Lung (tissue), 12 donors: Measurements from ENCODE around the gene PRKG1. TPM values are rescaled to one million over a fixed set of nuclear protein-coding genes. Genes with fewer than 3 reads are reported as not detected.
A peak's percentile ranks its signal among the peaks of the same experiment; 100 is the strongest.

ENCODE experiments used
- ATAC-seq: fragments of 200-7000 bp; cut with Tn5 transposase; one replicate; pipeline ENCODE4 v1.9.1; 2020; ENCODE audit warnings: moderate number of reproducible peaks; ENCODE audit not compliant: insufficient read depth, low FRiP score
- DNase-seq, 3 donors: peaks; one replicate each; pipeline ENCODE4 v3.0.0-alpha.2; 2013 to 2017
- H3K27ac ChIP-seq, 2 donors: one replicate each; pipeline ENCODE4 v1.5.1; 2013; ENCODE audit warnings: mild to moderate bottlenecking in 2 of 2, moderate library complexity in 2 of 2, control low read depth in 1 of 2, inconsistent platforms in 1 of 2, low read depth in 1 of 2, low read length in 1 of 2
- H3K27me3 ChIP-seq, 3 donors: one replicate each; pipeline ENCODE4 v1.5.1; 2013; ENCODE audit warnings: low read length in 2 of 3; ENCODE audit not compliant: control insufficient read depth in 3 of 3, insufficient read depth in 3 of 3
- H3K36me3 ChIP-seq, 4 donors: one replicate each; pipeline ENCODE4 v1.5.1; 2013; ENCODE audit warnings: low read length in 4 of 4, mild to moderate bottlenecking in 1 of 4, moderate library complexity in 1 of 4; ENCODE audit not compliant: control insufficient read depth in 4 of 4, insufficient read depth in 4 of 4
- H3K4me1 ChIP-seq, 5 donors: one replicate each; pipeline ENCODE4 v1.5.1; 2013; ENCODE audit warnings: low read length in 5 of 5, mild to moderate bottlenecking in 2 of 5, moderate library complexity in 1 of 5; ENCODE audit not compliant: control insufficient read depth in 5 of 5, insufficient read depth in 5 of 5
- H3K4me3 ChIP-seq: one replicate; pipeline ENCODE4 v1.5.1; 2013; ENCODE audit warnings: mild to moderate bottlenecking, control low read depth, moderate library complexity
- H3K9ac ChIP-seq, 2 donors: one replicate each; pipeline ENCODE4 v1.5.1; 2013; ENCODE audit warnings: low read length in 2 of 2, control low read depth in 1 of 2; ENCODE audit not compliant: insufficient read depth in 1 of 2
- H3K9me3 ChIP-seq, 4 donors: one replicate each; pipeline ENCODE4 v1.5.1; 2013; ENCODE audit warnings: low read length in 3 of 4, mild to moderate bottlenecking in 1 of 4, moderate library complexity in 1 of 4; ENCODE audit not compliant: control insufficient read depth in 4 of 4, insufficient read depth in 3 of 4
- CTCF ChIP-seq: IDR thresholded peaks from 2 replicates; pipeline ENCODE4 v1.5.1; 2012; ENCODE audit warnings: mild to moderate bottlenecking; ENCODE audit errors: control extremely low read depth, extremely low read depth
- WGBS, 2 donors: extraction: QIAGEN DNeasy Blood & Tissue Kit; methylation state at CpG; one replicate each; pipeline ENCODE4 v1.1.7; 2013; 5-methylcytosine and 5-hydroxymethylcytosine counted together
- polyA plus RNA-seq, 2 donors: library from polyadenylated mRNA; stranded (reverse); fragments of 200-250 nt; gene quantifications; one replicate each; pipeline ENCODE4 v1.2.1, GENCODE V29; 2013
- total RNA-seq, 2 donors: library from RNA; depleted of rRNA in 1 of 2; stranded (reverse); fragments of >200 nt in 1 of 2; gene quantifications; one replicate each; pipeline ENCODE4 v1.2.1, GENCODE V29; 2014 to 2021
- donor health status: control.
- donor health status: control.
- donor health status: Bipolar disorder and iron deficiency.
- donor health status: healthy.
- donor health status: DM: yes; HTN: yes; CAD: no.

PRKG1 gene
- total and polyA plus RNA-seq, 4 donors = 2.1 to 50.8 (median 15.1) TPM

DNA sequence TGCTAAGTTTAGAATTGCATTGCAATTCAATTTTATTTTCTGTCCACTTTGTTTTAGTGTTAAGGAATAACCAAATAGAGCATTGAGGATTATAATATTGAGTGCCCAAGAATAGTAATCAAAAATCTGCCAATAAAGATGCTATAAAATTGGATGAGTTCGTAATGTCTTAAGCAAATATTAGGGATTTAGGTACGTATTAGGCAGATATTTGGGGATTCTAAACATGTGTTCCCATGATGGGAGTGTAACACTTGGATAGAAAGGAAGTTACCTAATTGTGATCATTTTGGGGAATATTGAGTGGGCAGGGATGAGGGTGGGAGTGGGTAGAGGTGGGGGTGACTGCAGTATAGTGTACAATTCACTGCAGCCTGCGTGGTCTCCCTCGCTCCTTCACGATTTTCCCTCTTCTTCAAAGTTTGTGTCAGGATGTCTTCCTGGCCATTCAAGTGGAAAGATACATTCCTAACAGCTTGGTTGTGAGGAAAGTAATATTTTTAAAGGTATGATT is 1.3 kb upstream of the PRKG1 start:
- DNase-seq (no peak), ATAC-seq (no peak)
- Histone ChIP-seq H3K9me3 (no peaks in the 10 kb centered on the region), H3K27ac (no peak overlapping the region), H3K4me1 (peaks cover 0 to 20% (median 6%) of the 10 kb centered on the region in 5 donors), H3K4me3 (no peak overlapping the region), H3K27me3 (no peaks in the 10 kb centered on the region), H3K36me3 (no peaks in the 10 kb centered on the region), H3K9ac (peak overlapping the region in 1 of 2 donors; percentile 87)
- TF ChIP-seq CTCF = no peak
- 88 to 92% methylated on average over 5 of the region's 5 CpGs for WGBS, 2 donors

DNA sequence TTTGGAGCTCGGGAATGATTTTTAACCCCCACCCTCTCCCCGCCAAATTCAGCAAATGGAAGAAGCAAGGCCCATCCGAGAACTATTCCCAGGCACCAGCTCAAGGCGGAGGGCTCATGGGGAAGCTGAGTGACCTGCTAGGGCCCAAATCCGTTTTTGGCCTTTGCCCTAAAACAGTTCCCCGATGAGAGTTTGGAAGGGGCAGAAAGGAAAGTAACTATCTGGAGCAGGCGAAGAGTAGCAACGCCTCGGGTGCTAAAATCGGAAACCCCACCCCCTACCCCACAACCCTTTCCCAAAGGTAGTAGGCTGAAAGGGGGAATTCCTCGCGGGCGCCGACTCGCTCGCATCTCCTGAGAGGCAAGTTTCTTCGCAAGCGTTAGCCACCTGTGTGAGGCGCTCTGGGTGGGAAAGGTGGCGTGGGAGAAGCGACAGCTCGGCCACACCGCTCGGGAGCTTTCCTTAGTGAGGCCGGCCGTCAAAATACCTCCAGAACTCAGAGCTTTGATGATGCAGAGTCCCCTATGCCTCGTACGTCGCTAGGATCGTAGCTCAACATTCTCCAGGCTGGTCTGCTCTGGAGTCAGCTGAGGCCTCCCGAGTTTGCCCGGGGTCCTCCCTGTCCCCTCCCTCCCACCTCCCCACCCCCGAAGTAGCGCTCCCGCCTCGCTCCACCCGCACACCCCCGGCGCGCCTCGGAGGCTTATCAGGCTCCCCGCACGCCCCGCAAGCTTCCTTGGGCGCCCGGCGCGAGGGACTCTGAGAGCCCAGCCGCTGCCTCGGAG is 642 bp upstream of the PRKG1 start:
- Histone ChIP-seq H3K27me3 (no peaks in the 10 kb centered on the region), H3K4me3 (peak overlapping the region; percentile 43), H3K9me3 (no peaks in the 10 kb centered on the region), H3K36me3 (no peaks in the 10 kb centered on the region), H3K27ac (peak overlapping the region; percentile 44 to 47), H3K9ac (peak overlapping the region; percentile 51 to 87), H3K4me1 (peaks cover 0 to 20% (median 6%) of the 10 kb centered on the region in 5 donors)
- no peak for TF ChIP-seq CTCF
- 7 to 9% methylated on average over 41 to 50 of the region's 50 CpGs for WGBS, 2 donors
- peak; percentile 63 for ATAC-seq
- DNase-seq = peak in 2 of 3 donors; percentile 57 to 64

DNA sequence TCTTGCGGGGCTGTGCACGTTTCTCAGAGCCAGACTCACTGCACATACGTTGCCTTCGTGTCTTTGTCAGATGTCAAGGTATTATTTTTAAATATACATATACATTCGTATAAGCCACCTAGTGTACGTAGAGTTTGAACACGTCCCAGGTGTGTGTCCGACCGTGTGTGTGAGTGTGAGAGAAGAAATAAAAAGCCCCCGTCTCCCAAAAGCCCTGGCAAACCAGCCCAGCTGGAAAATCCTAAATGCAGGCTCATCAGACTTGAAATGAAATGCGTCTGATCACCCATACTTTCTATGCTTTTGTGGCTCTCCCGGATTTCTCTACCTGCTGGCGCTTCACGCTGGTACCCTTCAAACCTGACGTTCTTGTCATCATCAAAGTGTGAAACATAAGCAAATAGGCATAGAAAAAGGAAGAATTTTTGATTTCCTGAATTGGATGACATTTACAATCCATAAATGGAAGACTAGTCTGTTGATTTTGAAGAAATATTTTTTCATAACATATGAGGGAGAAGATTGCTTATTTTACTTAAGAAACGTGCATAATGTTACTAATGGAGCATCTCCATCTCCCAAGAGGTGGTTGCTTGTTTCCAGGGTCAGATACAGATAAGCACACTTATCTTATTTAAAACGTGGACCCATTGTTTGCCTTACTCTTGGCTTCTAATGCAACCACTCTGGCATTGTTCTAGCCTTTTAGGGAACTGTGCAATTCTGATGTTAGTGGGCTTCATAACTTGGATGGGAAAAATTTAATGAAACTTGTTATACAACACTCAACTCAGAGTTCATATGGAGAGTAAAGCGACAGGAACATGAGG is 971 bp downstream of the PRKG1 start:
- Histone ChIP-seq H3K36me3 (no peaks in the 10 kb centered on the region), H3K4me1 (peaks cover 0 to 20% (median 6%) of the 10 kb centered on the region in 5 donors), H3K27ac (no peak overlapping the region), H3K4me3 (peak overlapping the region; percentile 43), H3K9me3 (no peaks in the 10 kb centered on the region), H3K9ac (peak overlapping the region; percentile 2 to 51), H3K27me3 (no peaks in the 10 kb centered on the region)
- DNase-seq (no peak), ATAC-seq (no peak)
- no peak for TF ChIP-seq CTCF
- 19 to 23% methylated on average over 18 of the region's 18 CpGs for WGBS, 2 donors
